Left lung (tissue), 10 donors: ENCODE data around the gene TTC39B. TPM values are rescaled to one million over a fixed set of nuclear protein-coding genes. Genes with fewer than 3 reads are reported as not detected.
A peak's percentile ranks its signal among the peaks of the same experiment; 100 is the strongest.

Experiments
- ATAC-seq: fragments of 200-7000 bp; cut with Tn5 transposase; one replicate; pipeline ENCODE4 v1.9.1; 2020; ENCODE audit warnings: moderate library complexity
- DNase-seq, 4 donors: peaks; one replicate each; pipeline ENCODE4 v3.0.0-alpha.2; 2013 to 2020
- H3K27ac ChIP-seq, 2 donors: fragments of 200-600 bp; sonication (generic) in 1 of 2; one replicate each; pipeline versions ENCODE4 v1.5.0 to v1.8.0; 2020 to 2021
- H3K27me3 ChIP-seq, 2 donors: fragments of 200-600 bp; sonication (generic) in 1 of 2; one replicate each; pipeline versions ENCODE4 v1.5.0 to v1.8.0; 2020 to 2021
- H3K36me3 ChIP-seq, 2 donors: fragments of 200-600 bp; sonication (generic) in 1 of 2; one replicate each; pipeline versions ENCODE4 v1.5.0 to v1.8.0; 2020 to 2021
- H3K4me1 ChIP-seq, 2 donors: fragments of 200-600 bp; one replicate each; pipeline ENCODE4 v1.8.0; 2021
- H3K4me3 ChIP-seq, 2 donors: fragments of 200-600 bp; sonication (generic) in 1 of 2; one replicate each; pipeline versions ENCODE4 v1.5.0 to v1.8.0; 2020 to 2021; ENCODE audit warnings: mild to moderate bottlenecking in 1 of 2
- H3K9me3 ChIP-seq, 2 donors: fragments of 200-600 bp; sonication (generic) in 1 of 2; one replicate each; pipeline versions ENCODE4 v1.5.0 to v1.8.0; 2020 to 2021
- intact Hi-C, 2 donors: fragments of 100-400 bp; cut with DNase I; formaldehyde crosslinking; loops; one replicate each; pipeline versions ENCODE4 v1.11.2 to v1.14.2; 2022
- polyA plus RNA-seq, 6 donors: library from polyadenylated mRNA; unstranded; fragments of 120-200 nt; gene quantifications; one replicate each; pipeline ENCODE4 v1.2.1, GENCODE V29; 2013; ENCODE audit not compliant: insufficient read length in 6 of 6
- total RNA-seq, 2 donors: library from RNA; stranded (reverse); fragmentation: NEBNext Ultra II Directional; extraction: Animal tissue kit (Norgen Biotek cat#: 25700); gene quantifications; one replicate each; pipeline ENCODE4 v1.2.1, GENCODE V29; 2021
- TF ChIP-seq, protein P1 (sequence below), 2 donors: fragments of 200-600 bp; sonication (generic) in 1 of 2; IDR thresholded peaks; one replicate each; pipeline versions ENCODE4 v1.5.0 to v1.8.0; 2021; ENCODE audit warnings: antibody characterized with exemption in 2 of 2
- donor health status: DM: no; HTN: yes; CAD: no.
- donor health status: DM: no; HTN: no; CAD: no.

The TTC39B gene
- total and polyA plus RNA-seq, 8 donors = 10.7 to 23.2 (median 13.1) TPM

DNA sequence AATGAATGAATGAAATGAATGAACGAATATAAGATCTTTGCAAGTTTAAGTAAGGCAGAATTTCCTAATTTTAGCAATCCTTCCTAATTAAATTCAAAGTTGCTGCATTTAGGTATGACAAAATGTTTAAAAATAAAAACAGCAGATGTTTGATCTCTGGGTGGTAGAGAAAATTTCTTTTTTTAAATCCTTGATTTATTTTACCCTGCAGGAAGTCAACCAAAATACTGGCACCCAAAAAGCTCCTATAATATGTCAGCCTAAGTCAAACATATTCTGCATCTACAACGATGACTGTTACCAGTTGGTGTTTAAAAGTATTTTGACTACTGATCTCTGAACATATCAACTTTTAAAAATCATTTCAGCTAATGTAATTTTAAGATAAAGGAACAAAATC is 58.4 kb downstream of the TTC39B start:
- Histone ChIP-seq H3K36me3 (no peaks in the 10 kb centered on the region), H3K4me3 (no peak overlapping the region), H3K9me3 (no peaks in the 10 kb centered on the region), H3K27me3 (no peaks in the 10 kb centered on the region), H3K27ac (no peak overlapping the region), H3K4me1 (no peaks in the 10 kb centered on the region)
- DNase-seq = no peak
- TF ChIP-seq, protein P1, sequence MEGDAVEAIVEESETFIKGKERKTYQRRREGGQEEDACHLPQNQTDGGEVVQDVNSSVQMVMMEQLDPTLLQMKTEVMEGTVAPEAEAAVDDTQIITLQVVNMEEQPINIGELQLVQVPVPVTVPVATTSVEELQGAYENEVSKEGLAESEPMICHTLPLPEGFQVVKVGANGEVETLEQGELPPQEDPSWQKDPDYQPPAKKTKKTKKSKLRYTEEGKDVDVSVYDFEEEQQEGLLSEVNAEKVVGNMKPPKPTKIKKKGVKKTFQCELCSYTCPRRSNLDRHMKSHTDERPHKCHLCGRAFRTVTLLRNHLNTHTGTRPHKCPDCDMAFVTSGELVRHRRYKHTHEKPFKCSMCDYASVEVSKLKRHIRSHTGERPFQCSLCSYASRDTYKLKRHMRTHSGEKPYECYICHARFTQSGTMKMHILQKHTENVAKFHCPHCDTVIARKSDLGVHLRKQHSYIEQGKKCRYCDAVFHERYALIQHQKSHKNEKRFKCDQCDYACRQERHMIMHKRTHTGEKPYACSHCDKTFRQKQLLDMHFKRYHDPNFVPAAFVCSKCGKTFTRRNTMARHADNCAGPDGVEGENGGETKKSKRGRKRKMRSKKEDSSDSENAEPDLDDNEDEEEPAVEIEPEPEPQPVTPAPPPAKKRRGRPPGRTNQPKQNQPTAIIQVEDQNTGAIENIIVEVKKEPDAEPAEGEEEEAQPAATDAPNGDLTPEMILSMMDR (IDR thresholded peaks at IDR 0.05) = no peak
- ATAC-seq = no peak
- intact Hi-C loops = no loop called here

DNA sequence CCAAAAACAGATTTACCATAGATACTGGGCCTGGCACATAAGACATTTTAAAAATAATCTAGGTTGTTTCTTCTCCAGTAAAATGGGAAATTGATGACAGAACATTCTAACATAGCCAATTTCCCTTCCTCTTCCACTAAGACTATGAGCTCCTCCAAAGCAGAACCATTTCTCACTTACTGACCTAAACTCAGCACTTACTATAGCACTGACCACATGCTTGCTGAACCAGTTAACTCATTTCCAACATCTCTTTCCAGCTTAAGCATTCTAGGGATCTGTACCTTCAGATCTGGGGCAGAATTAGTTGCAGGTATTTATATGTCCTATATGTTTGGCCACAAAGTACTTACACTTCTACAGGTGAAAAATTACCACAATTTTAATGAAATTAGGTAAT is 58.9 kb downstream of the TTC39B start:
- Histone ChIP-seq H3K9me3 (no peaks in the 10 kb centered on the region), H3K27me3 (no peaks in the 10 kb centered on the region), H3K36me3 (no peaks in the 10 kb centered on the region), H3K27ac (no peak overlapping the region), H3K4me1 (no peaks in the 10 kb centered on the region), H3K4me3 (no peak overlapping the region)
- intact Hi-C loops = no loop called here
- TF ChIP-seq, protein P1 (IDR thresholded peaks at IDR 0.05) = no peak
- DNase-seq = no peak
- no peak for ATAC-seq

DNA sequence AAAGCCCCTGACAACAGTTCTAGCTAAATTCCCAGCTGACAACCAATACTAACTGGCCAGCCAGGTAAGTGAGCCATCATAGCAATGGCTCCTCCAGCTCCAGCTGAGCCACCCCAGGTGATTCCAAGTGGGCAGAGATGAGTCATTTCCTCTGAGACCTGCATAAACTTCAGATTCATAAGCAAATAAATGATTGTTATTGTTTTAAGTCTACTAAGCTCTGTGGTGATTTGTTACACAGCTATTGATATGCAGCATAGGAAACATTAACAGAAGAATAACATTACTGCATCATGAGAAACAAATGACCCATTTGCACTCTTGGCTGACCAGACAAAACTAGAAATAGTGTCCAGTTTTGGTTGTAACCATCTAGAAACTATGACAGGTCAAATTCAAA is 60.3 kb downstream of the TTC39B start:
- Histone ChIP-seq H3K27ac (no peak overlapping the region), H3K9me3 (no peaks in the 10 kb centered on the region), H3K36me3 (no peaks in the 10 kb centered on the region), H3K27me3 (no peaks in the 10 kb centered on the region), H3K4me3 (no peak overlapping the region), H3K4me1 (no peaks in the 10 kb centered on the region)
- ATAC-seq (no peak), DNase-seq (no peak)
- intact Hi-C loops = no loop called here
- TF ChIP-seq, protein P1 (IDR thresholded peaks at IDR 0.05) = no peak

DNA sequence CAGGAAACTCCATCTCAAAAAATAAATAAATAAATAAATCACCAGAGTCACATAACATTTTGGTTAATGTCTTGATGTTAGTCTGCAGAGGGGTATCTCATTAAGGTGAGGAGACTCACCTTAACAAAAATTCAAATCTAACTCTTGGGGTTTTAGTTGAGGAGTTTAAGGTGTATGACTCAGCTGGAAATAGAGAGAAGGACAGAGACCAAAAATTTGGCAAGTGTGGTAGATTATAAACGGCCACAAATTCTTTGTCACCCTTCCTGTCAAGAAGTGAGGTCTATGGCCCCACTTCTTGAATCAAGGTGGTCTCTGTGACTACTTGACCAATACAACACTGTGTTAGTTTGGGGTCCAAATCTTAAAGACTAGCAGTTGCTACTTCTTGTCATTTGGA is 60.8 kb downstream of the TTC39B start:
- DNase-seq (no peak), ATAC-seq (no peak)
- Histone ChIP-seq H3K27me3 (no peaks in the 10 kb centered on the region), H3K4me1 (no peaks in the 10 kb centered on the region), H3K27ac (no peak overlapping the region), H3K9me3 (no peaks in the 10 kb centered on the region), H3K36me3 (no peaks in the 10 kb centered on the region), H3K4me3 (no peak overlapping the region)
- TF ChIP-seq, protein P1 (IDR thresholded peaks at IDR 0.05) = no peak
- intact Hi-C loops = no loop called here

DNA sequence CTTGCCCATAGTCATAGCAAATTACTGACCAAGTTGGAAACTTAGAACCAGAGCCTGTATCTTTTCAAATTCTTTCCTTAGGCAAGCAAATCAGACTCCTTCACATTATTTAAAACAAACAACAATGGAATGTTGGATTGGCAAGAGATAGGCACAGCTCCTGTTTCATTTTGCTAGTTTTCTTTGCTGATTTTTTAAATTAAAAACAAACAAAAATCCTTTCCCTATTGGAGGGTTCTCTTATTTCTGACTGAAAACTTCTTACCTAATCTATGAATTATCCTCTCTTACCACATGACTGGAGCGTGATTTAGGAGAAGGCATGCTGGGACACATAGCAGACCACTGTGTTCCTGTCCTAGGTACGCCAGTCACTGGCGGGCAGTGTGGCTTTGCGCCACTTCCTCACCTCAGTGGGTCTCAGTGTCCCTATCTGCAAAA is 63.0 kb downstream of the TTC39B start:
- no peaks in the 10 kb centered on the region for H3K9me3 ChIP-seq
- intact Hi-C loops = no loop called here
- TF ChIP-seq, protein P1 (IDR thresholded peaks at IDR 0.05) = no peak
- H3K36me3 ChIP-seq = no peaks in the 10 kb centered on the region
- no peak overlapping the region for H3K4me3 ChIP-seq
- DNase-seq (no peak), ATAC-seq (peak; percentile 72)
- H3K4me1 ChIP-seq = no peaks in the 10 kb centered on the region
- no peaks in the 10 kb centered on the region for H3K27me3 ChIP-seq
- H3K27ac ChIP-seq = peak overlapping the region; percentile 42 to 71
